NCI-H2171 treated with DMSO at 0.1 percent for 48 hours (cell line): Measurements from ENCODE around the gene ZNF107.
"Not testable (repeated sequence)": the region's sequence is repeated elsewhere in the genome, so short reads cannot be mapped to it uniquely, and the experiment has no call there.

ENCODE experiments used
- DNase-seq: peaks from one replicate; lab custom pipeline; 2025; lab: John Stamatoyannopoulos, UW

The ZNF107 gene

GRCh38 chr7:64643566-64643965 lies 22.4 kb upstream of the ZNF107 start:
- no peak for DNase-seq

DNA sequence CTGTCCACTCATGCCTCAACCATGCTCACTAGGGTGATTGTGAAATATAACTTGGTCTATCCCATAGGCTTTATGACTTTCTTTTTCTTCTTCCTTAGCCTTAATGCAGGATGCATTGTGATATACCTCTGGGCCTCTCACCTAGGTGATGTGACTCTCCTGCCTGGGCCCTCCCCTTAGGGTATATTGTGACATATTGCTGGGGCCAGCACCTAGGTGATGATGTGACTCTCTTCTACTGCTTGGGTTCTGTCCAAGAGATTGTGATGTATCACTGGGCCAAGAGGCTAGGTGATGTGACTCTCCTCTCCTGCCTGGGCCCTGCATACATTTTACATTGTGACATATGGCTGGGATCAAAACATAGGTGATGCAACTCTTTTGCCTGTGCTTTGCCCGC lies 14.7 kb upstream of the ZNF107 start:
- no peak for DNase-seq

GRCh38 chr7:64651632-64652165 lies 14.2 kb upstream of the ZNF107 start:
- DNase-seq = peak; percentile 15

DNA sequence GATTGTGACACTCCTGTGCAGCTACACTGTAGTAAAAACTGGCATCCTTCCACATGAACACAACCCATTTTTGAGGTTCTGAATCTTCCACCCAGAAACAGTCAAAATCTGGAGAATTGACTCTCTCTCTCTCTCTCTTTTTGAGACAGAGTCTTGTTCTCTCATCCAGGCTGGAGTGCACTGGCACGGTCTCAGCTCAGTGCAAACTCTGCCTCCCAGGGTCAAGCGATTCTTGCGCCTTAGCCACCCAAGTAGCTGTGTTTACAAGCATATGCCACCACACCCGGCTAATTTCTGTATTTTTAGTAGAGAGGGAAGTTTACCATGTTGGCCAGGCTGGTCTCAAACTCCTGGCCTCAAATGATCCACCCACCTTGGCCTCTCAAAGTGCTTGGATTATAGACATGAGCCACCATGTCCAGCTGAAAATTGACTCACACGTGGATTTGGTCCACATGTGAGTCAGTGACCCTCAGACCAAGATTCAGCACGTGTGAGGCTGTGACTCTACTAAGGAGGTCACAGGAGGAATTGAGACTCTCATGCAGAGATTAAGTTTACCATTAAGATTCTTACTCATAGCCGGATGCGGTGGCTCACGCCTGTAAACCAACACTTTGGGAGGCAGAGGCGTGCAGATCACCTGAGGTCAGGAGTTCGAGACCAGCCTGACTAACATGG lies 12.1 kb upstream of the ZNF107 start:
- DNase-seq = no peak

DNA sequence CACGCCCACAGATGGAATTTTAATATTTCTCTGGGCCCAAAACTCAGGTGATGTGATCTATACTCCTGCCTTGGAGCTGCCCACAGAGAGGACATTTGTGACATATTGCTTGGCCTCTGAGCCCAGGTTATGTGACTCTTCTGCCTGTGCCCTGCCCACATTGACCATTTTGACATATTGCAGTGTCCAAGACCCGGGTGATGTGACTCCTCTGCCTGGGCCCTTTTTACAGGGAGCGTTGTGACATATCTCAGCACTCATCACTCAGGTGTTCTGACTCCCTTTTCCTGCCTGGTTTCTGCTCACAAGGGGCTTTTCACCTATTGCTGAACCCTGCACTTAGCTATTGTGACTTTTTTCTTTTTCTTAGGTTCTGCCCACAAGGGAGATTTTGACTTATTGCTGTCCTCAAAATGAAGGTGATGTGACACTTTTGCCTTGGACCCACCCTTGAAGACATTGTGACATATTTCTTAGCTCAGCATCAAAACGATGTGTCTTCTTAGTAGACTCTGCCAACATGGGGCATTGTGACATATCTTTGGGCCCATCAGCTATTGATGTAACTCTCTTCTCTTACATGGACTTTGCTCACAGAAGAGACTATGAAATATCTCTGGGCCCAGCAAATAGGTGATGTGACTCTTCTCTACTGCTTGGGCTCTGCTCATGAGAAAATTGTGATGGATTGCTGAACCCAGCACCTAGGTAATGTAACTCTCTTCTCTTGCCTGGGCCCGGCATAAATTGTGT lies 11.0 kb upstream of the ZNF107 start:
- DNase-seq = no peak

GRCh38 chr7:64655811-64656210 lies 10.1 kb upstream of the ZNF107 start:
- no peak for DNase-seq

DNA sequence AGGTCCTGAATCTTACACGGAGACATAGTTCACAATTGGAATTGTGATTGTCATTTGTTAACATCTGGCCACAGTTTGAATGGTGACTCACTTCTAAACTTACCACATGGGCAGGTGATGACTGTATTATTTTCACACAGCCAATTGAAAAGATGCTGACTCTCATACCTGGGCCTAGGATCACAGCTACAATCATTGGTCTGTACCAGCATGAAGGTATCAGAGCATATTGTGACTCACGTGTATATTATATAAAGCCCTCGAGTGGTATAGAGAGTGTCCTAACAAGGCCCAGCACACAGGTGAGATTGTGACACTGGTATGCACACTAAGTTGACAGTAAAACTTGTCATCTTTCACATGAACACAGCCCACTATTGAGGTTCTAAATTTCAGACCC lies 9.4 kb upstream of the ZNF107 start:
- DNase-seq = no peak

DNA sequence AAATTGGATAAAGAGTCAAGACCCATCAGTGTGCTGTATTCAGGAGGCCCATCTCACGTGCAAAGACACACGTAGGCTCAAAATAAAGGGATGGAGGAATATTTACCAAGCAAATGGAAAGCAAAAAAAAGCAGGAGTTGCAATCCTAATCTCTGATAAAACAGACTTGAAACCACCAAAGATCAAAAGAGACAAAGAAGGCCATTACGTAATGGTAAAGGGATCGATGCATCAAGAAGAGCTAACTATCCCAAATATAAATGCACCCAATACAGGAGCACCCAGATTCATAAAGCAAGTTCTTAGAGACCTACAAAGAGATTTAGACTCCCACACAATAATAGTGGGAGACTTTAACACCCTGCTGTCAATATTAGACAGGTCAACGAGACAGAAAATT lies 3.8 kb upstream of the ZNF107 start:
- not testable (repeated sequence) for DNase-seq

- DNase-seq = no peak
Observed at GRCh38 chr7:64666663-64667050, 724 bp downstream of the ZNF107 start.

- no peak for DNase-seq
Observed at GRCh38 chr7:64667311-64667710, 1.4 kb downstream of the ZNF107 start.

DNA sequence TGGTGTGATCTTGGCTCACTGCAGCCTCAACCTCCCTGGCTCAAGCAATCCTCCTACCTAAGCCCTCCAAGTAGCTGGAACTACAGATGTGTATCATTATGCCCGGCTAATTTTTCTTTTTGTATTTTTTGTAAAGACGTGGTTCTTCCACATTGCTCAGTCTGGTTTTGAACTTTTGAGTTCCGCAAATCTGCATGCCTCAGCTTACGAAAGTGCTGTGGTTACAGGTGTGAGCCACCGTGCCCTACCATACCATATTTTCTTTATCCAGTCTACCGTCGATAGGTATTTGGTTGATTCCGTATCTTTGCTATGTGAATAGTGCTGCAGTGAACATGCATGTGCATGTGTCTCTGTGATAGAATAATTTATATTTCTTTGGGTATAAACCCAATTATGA lies 6.5 kb downstream of the ZNF107 start:
- DNase-seq = no peak

GRCh38 chr7:64685091-64685490 lies 19.2 kb downstream of the ZNF107 start:
- DNase-seq = no peak

DNA sequence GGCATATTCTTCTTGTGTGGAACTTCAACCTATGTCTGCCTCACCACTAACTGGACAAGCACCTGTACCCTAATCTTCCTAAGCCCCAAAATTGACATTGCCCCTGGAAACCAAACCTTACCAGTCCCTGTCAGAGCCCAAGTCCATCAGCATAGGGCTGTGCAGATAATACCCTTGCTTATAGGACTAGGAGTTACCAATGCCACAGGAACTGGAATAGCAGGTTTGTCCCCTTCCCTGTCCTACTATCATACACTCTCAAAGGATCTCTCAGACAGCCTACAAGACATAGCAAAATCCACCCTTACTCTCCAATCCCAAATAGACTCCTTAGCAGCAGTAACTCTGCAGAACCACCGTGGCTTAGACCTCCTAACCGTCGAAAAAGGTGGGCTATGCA lies 19.8 kb downstream of the ZNF107 start:
- DNase-seq = no peak

- DNase-seq = no peak
Observed at GRCh38 chr7:64686493-64687184, 20.7 kb downstream of the ZNF107 start.

- peak; percentile 53 for DNase-seq
Observed at GRCh38 chr7:64687249-64687648, 21.3 kb downstream of the ZNF107 start.

GRCh38 chr7:64688988-64689387 lies 23.1 kb downstream of the ZNF107 start:
- DNase-seq = no peak

DNA sequence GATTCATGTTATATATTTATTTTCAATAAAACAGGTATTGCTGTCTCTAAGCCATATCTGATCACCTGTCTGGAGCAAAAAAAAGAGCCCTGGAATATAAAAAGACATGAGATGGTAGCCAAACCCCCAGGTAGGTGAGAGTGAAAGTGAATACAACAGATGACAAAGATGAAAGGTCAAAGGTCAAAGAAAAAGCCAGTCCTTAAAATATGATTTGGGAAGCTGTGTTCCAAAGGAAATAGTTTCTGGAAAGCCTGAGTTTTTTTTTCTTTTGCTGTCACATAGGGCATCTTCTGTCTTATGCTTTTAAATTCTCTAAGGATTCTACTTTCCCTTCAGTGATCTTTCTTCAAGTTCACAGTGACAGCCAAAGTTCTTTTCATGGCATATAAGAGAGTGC lies 25.9 kb downstream of the ZNF107 start:
- no peak for DNase-seq

DNA sequence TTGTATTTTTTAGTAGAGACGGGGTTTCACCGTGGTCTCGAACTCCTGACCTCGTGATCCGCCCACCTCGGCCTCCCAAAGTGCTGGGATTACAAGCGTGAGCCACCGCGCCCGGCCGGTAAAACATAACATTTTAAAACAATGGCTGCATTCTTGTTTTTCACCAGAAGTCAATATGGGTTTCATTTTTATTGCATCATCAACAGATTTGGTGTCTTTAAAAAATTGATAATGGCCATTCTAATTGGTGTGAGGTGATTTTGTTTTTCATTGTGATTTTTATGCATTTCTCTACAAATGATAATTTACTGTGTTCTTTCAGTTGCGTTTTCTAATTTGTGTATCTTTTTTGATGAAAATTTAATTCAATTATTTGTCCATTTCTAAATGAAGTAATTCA lies 31.9 kb downstream of the ZNF107 start:
- DNase-seq = not testable (repeated sequence)

DNA sequence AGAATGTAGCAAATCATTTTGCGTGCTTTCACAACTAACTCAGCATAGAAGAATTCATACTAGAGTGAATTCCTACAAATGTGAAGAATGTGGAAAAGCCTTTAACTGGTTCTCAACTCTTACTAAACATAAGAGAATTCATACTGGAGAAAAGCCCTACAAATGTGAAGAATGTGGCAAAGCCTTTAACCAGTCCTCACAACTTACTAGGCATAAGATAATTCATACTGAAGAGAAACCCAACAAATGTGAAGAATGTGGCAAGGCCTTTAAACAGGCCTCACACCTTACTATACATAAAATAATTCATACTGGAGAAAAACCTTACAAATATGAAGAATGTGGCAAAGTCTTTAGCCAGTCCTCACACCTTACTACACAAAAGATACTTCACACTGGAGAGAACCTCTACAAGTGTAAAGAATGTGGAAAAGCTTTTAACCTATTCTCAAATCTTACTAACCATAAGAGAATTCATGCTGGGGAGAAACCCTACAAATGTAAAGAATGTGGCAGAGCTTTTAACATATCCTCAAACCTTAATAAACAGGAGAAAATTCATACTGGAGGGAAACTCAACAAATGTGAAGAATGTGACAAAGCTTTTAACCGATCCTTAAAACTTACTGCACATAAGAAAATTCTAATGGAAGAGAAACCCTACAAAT lies 40.8 kb downstream of the ZNF107 start:
- DNase-seq = no peak

- DNase-seq = not testable (repeated sequence)
Observed at GRCh38 chr7:64717896-64718295, 52.0 kb downstream of the ZNF107 start.

DNA sequence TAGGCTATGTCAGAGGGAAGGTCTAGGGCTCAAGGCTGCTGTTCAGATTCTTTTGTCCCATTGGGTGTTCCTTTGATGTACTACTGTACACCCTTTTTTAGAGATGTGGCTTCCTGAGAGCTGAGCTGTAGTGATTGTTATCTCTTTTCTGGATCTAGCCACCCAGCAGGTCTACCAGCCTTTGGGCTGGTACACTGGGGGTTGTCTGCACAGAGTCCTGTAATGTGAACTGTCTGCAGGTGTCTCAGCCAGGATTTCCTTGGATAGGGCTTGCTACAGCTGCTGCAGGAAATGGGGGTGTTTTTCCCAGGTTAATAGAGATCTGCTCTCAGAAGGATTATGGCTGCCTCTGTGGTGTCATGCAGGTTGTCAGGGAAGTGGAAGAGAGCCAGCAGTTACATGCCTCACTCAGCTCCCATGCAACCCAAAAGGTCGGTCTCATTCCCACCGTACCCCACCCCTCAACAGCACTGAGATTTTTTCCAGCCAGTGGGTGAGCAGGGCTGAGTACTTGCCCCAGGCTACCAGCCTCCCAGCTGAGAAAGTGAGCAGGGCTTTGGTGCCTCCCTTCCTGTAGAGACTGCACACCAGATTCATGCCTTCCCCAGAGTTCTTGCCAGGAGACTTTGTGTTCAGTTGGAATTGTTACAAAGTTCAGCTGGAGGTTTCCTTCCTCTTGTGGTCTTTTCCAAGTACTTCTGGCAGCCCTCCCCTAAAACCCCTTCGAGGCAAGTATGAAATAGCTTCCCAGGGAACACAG lies 63.3 kb downstream of the ZNF107 start:
- no peak for DNase-seq
